ENCODE results near the gene PLCG1.

The PLCG1 gene

GRCh38 chr20:41168281-41169161, 31.2 kb downstream of the PLCG1 start:
- Histone ChIP-seq H3K4me1 (ENCODE audit: low read depth, poor library complexity, severe bottlenecking) (peaks cover 24% of the 10 kb centered on the region), H3K36me3 (ENCODE audit: insufficient read depth) (no peaks in the 10 kb centered on the region), H3K9ac (no peak overlapping the region), H2AFZ (ENCODE audit: low read depth) (no peak overlapping the region), H3K4me3 (IDR thresholded peaks at IDR 0.05; ENCODE audit: insufficient read depth, low read depth, low read length) (no peak overlapping the region), H3K27ac (no peak overlapping the region), H3K4me2 (no peak overlapping the region; the same call in 1 of the 2 replicates), H4K20me1 (ENCODE audit: insufficient read depth) (no peaks in the 10 kb centered on the region), H3K79me2 (ENCODE audit: insufficient read depth, low read depth) (no peaks in the 10 kb centered on the region), H3K27me3 (ENCODE audit: insufficient read depth, low read depth) (no peaks in the 10 kb centered on the region)
- TF ChIP-seq CTCF (conservative IDR thresholded peaks at IDR 0.05; ENCODE audit: low read depth, low read length), result no peak

- no peak for TF ChIP-seq CTCF (conservative IDR thresholded peaks at IDR 0.05; ENCODE audit: low read depth, low read length)
- H4K20me1 ChIP-seq (ENCODE audit: insufficient read depth), result no peaks in the 10 kb centered on the region
- H3K4me3 ChIP-seq (IDR thresholded peaks at IDR 0.05; ENCODE audit: insufficient read depth, low read depth, low read length), result no peak overlapping the region
- H3K36me3 ChIP-seq (ENCODE audit: insufficient read depth), result no peaks in the 10 kb centered on the region
- no peak overlapping the region for H3K9ac ChIP-seq
- peaks cover 24% of the 10 kb centered on the region for H3K4me1 ChIP-seq (ENCODE audit: low read depth, poor library complexity, severe bottlenecking)
- H3K4me2 ChIP-seq, result no peak overlapping the region
- H3K27me3 ChIP-seq (ENCODE audit: insufficient read depth, low read depth), result no peaks in the 10 kb centered on the region
- no peak overlapping the region for H3K27ac ChIP-seq
- H2AFZ ChIP-seq (ENCODE audit: low read depth), result no peak overlapping the region
- H3K79me2 ChIP-seq (ENCODE audit: insufficient read depth, low read depth), result no peaks in the 10 kb centered on the region
Measured at GRCh38 chr20:41169162-41169690, 31.9 kb downstream of the PLCG1 start.

- H3K27me3 ChIP-seq (ENCODE audit: insufficient read depth, low read depth), result no peaks in the 10 kb centered on the region
- no peak for TF ChIP-seq CTCF (conservative IDR thresholded peaks at IDR 0.05; ENCODE audit: low read depth, low read length)
- H3K27ac ChIP-seq, result no peak overlapping the region
- H3K9ac ChIP-seq, result no peak overlapping the region
- peaks cover 24% of the 10 kb centered on the region for H3K4me1 ChIP-seq (ENCODE audit: low read depth, poor library complexity, severe bottlenecking)
- no peaks in the 10 kb centered on the region for H4K20me1 ChIP-seq (ENCODE audit: insufficient read depth)
- no peak overlapping the region for H2AFZ ChIP-seq (ENCODE audit: low read depth)
- H3K4me2 ChIP-seq, result no peak overlapping the region
- H3K79me2 ChIP-seq (ENCODE audit: insufficient read depth, low read depth), result no peaks in the 10 kb centered on the region
- H3K36me3 ChIP-seq (ENCODE audit: insufficient read depth), result no peaks in the 10 kb centered on the region
- H3K4me3 ChIP-seq (IDR thresholded peaks at IDR 0.05; ENCODE audit: insufficient read depth, low read depth, low read length), result no peak overlapping the region
Measured at GRCh38 chr20:41169791-41170351, 32.5 kb downstream of the PLCG1 start.

- no peaks in the 10 kb centered on the region for H3K79me2 ChIP-seq (ENCODE audit: insufficient read depth, low read depth)
- H3K27me3 ChIP-seq (ENCODE audit: insufficient read depth, low read depth), result no peaks in the 10 kb centered on the region
- no peak overlapping the region for H3K27ac ChIP-seq
- peaks cover 24% of the 10 kb centered on the region for H3K4me1 ChIP-seq (ENCODE audit: low read depth, poor library complexity, severe bottlenecking)
- no peak overlapping the region for H3K4me2 ChIP-seq
- H2AFZ ChIP-seq (ENCODE audit: low read depth), result no peak overlapping the region
- no peaks in the 10 kb centered on the region for H3K36me3 ChIP-seq (ENCODE audit: insufficient read depth)
- no peak overlapping the region for H3K9ac ChIP-seq
- no peak for TF ChIP-seq CTCF (conservative IDR thresholded peaks at IDR 0.05; ENCODE audit: low read depth, low read length)
- H4K20me1 ChIP-seq (ENCODE audit: insufficient read depth), result no peaks in the 10 kb centered on the region
- no peak overlapping the region for H3K4me3 ChIP-seq (IDR thresholded peaks at IDR 0.05; ENCODE audit: insufficient read depth, low read depth, low read length)
Measured at GRCh38 chr20:41170386-41171105, 33.2 kb downstream of the PLCG1 start.
